Hindlimb muscle (tissue), 1 donor: Measurements from ENCODE around the gene HBE1. TPM values are rescaled to one million over a fixed set of nuclear protein-coding genes. Genes with fewer than 3 reads are reported as not detected.
"Not testable (repeated sequence)": the region's sequence is repeated elsewhere in the genome, so short reads cannot be mapped to it uniquely, and the experiment has no call there.

Experiments
- DNase-seq: peaks from one replicate; pipeline ENCODE4 v3.0.0-alpha.2; 2013
- polyA plus RNA-seq: library from polyadenylated mRNA; unstranded; fragments of 120-200 nt; gene quantifications from one replicate; pipeline ENCODE4 v1.2.1, GENCODE V29; 2013; ENCODE audit not compliant: insufficient read length

Gene HBE1
- polyA plus RNA-seq, 1 donor: 4.3 TPM

GRCh38 chr11:5284637-5285036 lies 14.9 kb upstream of the HBE1 start:
- DNase-seq: no peak

- no peak for DNase-seq
Measured at GRCh38 chr11:5283882-5284281, 14.1 kb upstream of the HBE1 start.

GRCh38 chr11:5283086-5283485 lies 13.3 kb upstream of the HBE1 start:
- DNase-seq: no peak

- no peak for DNase-seq
Measured at GRCh38 chr11:5282628-5283027, 12.9 kb upstream of the HBE1 start.

GRCh38 chr11:5281596-5281995 lies 11.9 kb upstream of the HBE1 start:
- no peak for DNase-seq

- peak; percentile 22 for DNase-seq
Measured at GRCh38 chr11:5280582-5281102, 10.9 kb upstream of the HBE1 start.

GRCh38 chr11:5279471-5280090 lies 9.8 kb upstream of the HBE1 start:
- DNase-seq: no peak

- no peak for DNase-seq
Measured at GRCh38 chr11:5277807-5278382, 8.2 kb upstream of the HBE1 start.

GRCh38 chr11:5276697-5277096 lies 7.0 kb upstream of the HBE1 start:
- DNase-seq: no peak

GRCh38 chr11:5275369-5276110 lies 5.8 kb upstream of the HBE1 start:
- no peak for DNase-seq

- DNase-seq: no peak
Measured at GRCh38 chr11:5274395-5274794, 4.7 kb upstream of the HBE1 start.

- no peak for DNase-seq
Measured at GRCh38 chr11:5272395-5273017, 2.8 kb upstream of the HBE1 start.

- no peak for DNase-seq
Measured at GRCh38 chr11:5267033-5267563, 2.6 kb downstream of the HBE1 start.

GRCh38 chr11:5266609-5267008 lies 3.1 kb downstream of the HBE1 start:
- no peak for DNase-seq

- no peak for DNase-seq
Measured at GRCh38 chr11:5265832-5266231, 3.9 kb downstream of the HBE1 start.

- DNase-seq: no peak
Measured at GRCh38 chr11:5258543-5259262, 11.0 kb downstream of the HBE1 start.

GRCh38 chr11:5257296-5257695 lies 12.4 kb downstream of the HBE1 start:
- DNase-seq: no peak

- DNase-seq: not testable (repeated sequence)
Measured at GRCh38 chr11:5254646-5255413, 14.9 kb downstream of the HBE1 start, which contains the start of gene HBG2. Gene HBG2, minus strand, starts transcription at chr11:5254781. Its CDS starts 53 bp downstream, at chr11:5254728.

GRCh38 chr11:5254023-5254422 lies 15.7 kb downstream of the HBE1 start:
- DNase-seq: not testable (repeated sequence)

GRCh38 chr11:5253440-5253839 lies 16.3 kb downstream of the HBE1 start:
- not testable (repeated sequence) for DNase-seq

GRCh38 chr11:5252919-5253265 lies 16.9 kb downstream of the HBE1 start:
- DNase-seq: no peak
